Cardiac fibroblast (primary cell): Measurements from ENCODE around the gene PRND.
A peak's percentile ranks its signal among the peaks of the same experiment; 100 is the strongest.

Experiments
- DNase-seq, 2 donors: peaks; one replicate each; pipeline versions ENCODE4 v3.0.0 to v3.0.0-alpha.2; 2010; ENCODE audit warnings: low read depth in 2 of 2
- H3K4me3 ChIP-seq, 2 donors: replicated peaks in 1 of 2; 1 replicate in 1 of 2; 2 replicates in 1 of 2; pipeline ENCODE4 v1.5.1; 2011; ENCODE audit warnings: low read depth in 2 of 2, low read length in 2 of 2, mild to moderate bottlenecking in 2 of 2, moderate library complexity in 1 of 2
- CTCF ChIP-seq: IDR thresholded peaks from one replicate; pipeline ENCODE4 v1.5.1; 2011; ENCODE audit warnings: low read depth, mild to moderate bottlenecking, low read length, inconsistent platforms

The PRND gene

GRCh38 chr20:4721719-4722118 lies at the start of gene PRND:
TSS of gene PRND (plus strand) at chr20:4721909. CDS start at chr20:4724552, 2,643 bp downstream.
- no peak for TF ChIP-seq CTCF
- no peak within 1 kb of the TSS for H3K4me3 ChIP-seq
- no peak for DNase-seq

GRCh38 chr20:4672948-4673347 lies 48.8 kb upstream of the PRND start:
- no peak for DNase-seq
- H3K4me3 ChIP-seq = no peak overlapping the region
- TF ChIP-seq CTCF = no peak

GRCh38 chr20:4673371-4674001 lies 48.2 kb upstream of the PRND start:
- TF ChIP-seq CTCF = no peak

GRCh38 chr20:4674672-4675071 lies 47.0 kb upstream of the PRND start:
- no peak overlapping the region for H3K4me3 ChIP-seq
- no peak for TF ChIP-seq CTCF
- no peak for DNase-seq

More at GRCh38 chr20:4673371-4674001, 48.2 kb upstream of the PRND start:
- no peak overlapping the region for H3K4me3 ChIP-seq
- DNase-seq = no peak

- DNase-seq = no peak
- no peak overlapping the region for H3K4me3 ChIP-seq
- no peak for TF ChIP-seq CTCF
Measured at GRCh38 chr20:4677846-4678245, 43.9 kb upstream of the PRND start.

- DNase-seq = no peak
- no peak for TF ChIP-seq CTCF
- no peak overlapping the region for H3K4me3 ChIP-seq
Measured at GRCh38 chr20:4681401-4681800, 40.3 kb upstream of the PRND start.

GRCh38 chr20:4681991-4682401 lies 39.7 kb upstream of the PRND start:
- no peak overlapping the region for H3K4me3 ChIP-seq
- DNase-seq = peak; percentile 58 to 60
- no peak for TF ChIP-seq CTCF
